ENCODE results near the gene GCHFR. TPM values are rescaled to one million over a fixed set of nuclear protein-coding genes. Genes with fewer than 3 reads are reported as not detected.

Gene GCHFR
- polyA plus RNA-seq, 1 of the 3 experiments (the other 2 are of a cell fraction): 0.67 TPM

- TF ChIP-seq USF1 (IDR thresholded peaks at IDR 0.05; ENCODE audit: borderline replicate concordance, low read depth): no peak
These were observed 2.4 kb downstream of the GCHFR start (continued) for GRCh38 chr15:40766194-40766815.

DNA sequence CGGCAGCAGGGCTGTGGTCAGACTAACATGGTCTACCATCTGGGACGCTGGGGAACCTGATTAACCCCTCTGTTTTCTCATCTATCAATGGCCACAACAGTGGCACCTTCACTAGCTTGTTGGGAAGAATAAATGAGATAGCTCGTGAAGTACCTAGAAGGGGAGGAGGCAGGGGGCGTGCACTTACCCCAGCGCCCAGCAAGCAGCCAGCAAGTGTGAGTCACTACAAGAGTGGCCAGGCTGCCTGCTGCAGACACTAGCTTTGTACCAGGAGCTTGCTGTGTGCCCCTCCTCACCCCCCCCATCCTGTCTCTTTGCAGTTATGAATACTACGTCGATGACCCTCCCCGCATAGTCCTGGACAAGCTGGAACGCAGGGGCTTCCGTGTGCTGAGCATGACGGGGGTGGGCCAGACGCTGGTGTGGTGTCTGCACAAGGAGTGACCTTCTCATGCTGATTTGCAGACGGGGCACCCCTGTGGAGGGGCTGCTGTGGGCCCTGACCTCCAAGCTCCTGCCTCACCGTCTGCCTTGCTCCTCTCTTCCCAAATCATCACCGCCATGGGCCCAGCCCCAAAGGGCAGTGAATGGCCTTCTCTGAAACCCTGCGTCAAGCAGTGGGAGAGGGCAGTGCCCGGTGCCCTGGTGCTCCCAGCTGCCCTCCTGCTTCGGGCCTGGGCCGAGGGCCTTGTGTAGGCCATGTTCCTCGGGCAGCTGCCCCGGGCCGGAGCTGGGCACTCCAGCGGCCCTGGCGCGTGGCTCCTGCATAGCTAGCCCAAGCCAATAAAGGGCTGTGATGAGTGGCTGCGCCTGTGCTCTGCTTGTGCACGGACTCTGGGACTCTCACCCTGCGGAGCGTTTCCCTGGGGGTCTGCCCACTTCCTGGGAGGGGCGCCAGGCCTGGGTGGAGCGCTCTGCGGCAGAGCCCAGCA is 3.3 kb downstream of the GCHFR start:
- H3K79me2 ChIP-seq (ENCODE audit: insufficient read depth): no peaks in the 10 kb centered on the region
- no peak overlapping the region for H3K4me3 ChIP-seq (ENCODE audit: low read depth in 2 of 2, low read length in 1 of 2)
- 75% methylated on average over 22 of the region's 32 CpGs for WGBS (ENCODE audit: low lambda C conversion rate)
- TF ChIP-seq FOSL2 (IDR thresholded peaks at IDR 0.05; ENCODE audit: borderline replicate concordance, low read depth): peak; percentile 63; the same call in 1 of the 2 replicates
- TF ChIP-seq RXRA (IDR thresholded peaks at IDR 0.05; ENCODE audit: borderline replicate concordance, low read depth): no peak
- H4K20me1 ChIP-seq (ENCODE audit: insufficient read depth): no peaks in the 10 kb centered on the region
- no peak overlapping the region for H2AFZ ChIP-seq (ENCODE audit: low read depth)
- H3K4me2 ChIP-seq: peak overlapping the region; percentile 42; the same call in 1 of the 2 replicates
- no peak overlapping the region for H3K9ac ChIP-seq
- peak; percentile 33 for DNase-seq
- peak overlapping the region in 1 of 2 experiments; percentile 73; a peak in 2 of 4 replicates for H3K27ac ChIP-seq (ENCODE audit: low read depth in 2 of 2, low read length in 1 of 2)
- ChIA-PET POLR2A (interaction anchor here (1.6 kb wide), 1 partner anchor 10 kb away, joined by 3 read pairs; no protein-coding TSS in a partner anchor), CTCF (interaction anchor here (1.3 to 31.8 kb wide), 5 partner anchors 16 to 90 kb away, joined by 3 to 555 read pairs (median 4); partner anchors contain the start of gene RMDN3)
- peaks cover 0 to 4% of the 10 kb centered on the region in 2 experiments for H3K36me3 ChIP-seq (replicated peaks in 1 of 2; ENCODE audit: control insufficient read depth in 1 of 2, insufficient read depth in 2 of 2, low read length in 1 of 2)
- peaks cover 42 to 79% of the 10 kb centered on the region in 2 experiments; a peak in 3 of 4 replicates for H3K4me1 ChIP-seq (ENCODE audit: control insufficient read depth in 1 of 2, insufficient read depth in 2 of 2, low read depth in 1 of 2, low read length in 1 of 2)
- H3K9me3 ChIP-seq: no peaks in the 10 kb centered on the region
- peaks cover 12% of the 10 kb centered on the region for H3F3A ChIP-seq (replicated peaks; ENCODE audit: insufficient read depth)
- H3K27me3 ChIP-seq (ENCODE audit: insufficient read depth): no peaks in the 10 kb centered on the region
- no peaks in the 10 kb centered on the region for H3K9me2 ChIP-seq

DNA sequence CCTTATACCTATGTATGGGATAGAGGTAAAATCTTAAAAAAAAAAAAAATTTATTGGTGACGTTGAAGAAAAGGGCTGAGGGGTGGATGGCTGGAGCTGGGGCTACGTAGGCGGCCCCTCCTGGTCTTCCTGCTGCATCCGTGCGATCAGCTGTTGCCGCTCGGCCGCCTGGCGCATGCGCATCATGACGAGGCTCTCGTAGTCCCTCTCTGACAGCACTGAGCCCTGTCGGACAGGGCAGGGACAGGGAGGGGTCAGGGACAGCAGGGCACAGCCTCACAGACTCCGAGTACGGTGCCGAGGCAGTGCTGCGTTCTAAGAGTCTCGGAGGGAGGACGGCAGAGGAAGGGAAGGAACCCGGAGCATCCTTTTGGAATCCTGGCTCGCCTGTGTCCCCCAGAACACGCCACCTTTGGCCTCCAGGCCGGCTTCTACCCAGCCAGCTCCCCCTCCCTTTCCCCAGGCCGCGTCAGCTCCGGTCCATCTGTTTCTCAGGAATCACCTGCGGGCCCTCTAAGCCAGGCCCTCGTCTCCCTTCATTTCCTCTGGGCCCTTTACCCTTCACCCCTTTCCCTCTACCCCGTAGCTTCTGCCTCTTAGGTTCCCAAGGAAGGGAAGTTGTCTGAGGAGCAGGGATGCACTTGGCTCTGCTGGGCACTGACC is 4.1 kb downstream of the GCHFR start:
- TF ChIP-seq CHD2 (IDR thresholded peaks at IDR 0.05; ENCODE audit: low read length, partially characterized antibody) (no peak), TEAD4 (IDR thresholded peaks at IDR 0.05; ENCODE audit: borderline replicate concordance, insufficient read depth) (no peak), RCOR1 (IDR thresholded peaks at IDR 0.05; ENCODE audit: low read length) (no peak), NFIC (IDR thresholded peaks at IDR 0.05; ENCODE audit: borderline replicate concordance) (no peak), FOSL2 (IDR thresholded peaks at IDR 0.05; ENCODE audit: borderline replicate concordance, low read depth) (no peak), EP300 (IDR thresholded peaks at IDR 0.05; ENCODE audit: borderline replicate concordance in 1 of 2, low read depth in 1 of 2, low read length in 1 of 2) (no peak), TAF1 (IDR thresholded peaks at IDR 0.05; ENCODE audit: borderline replicate concordance, low read depth, low read length) (no peak), NRF1 (IDR thresholded peaks at IDR 0.05; ENCODE audit: low read depth, low read length) (no peak), JUND (IDR thresholded peaks at IDR 0.05) (no peak), ELF1 (IDR thresholded peaks at IDR 0.05) (no peak), RXRA (IDR thresholded peaks at IDR 0.05; ENCODE audit: borderline replicate concordance, low read depth) (no peak), SMC3 (IDR thresholded peaks at IDR 0.05; ENCODE audit: low read depth, low read length) (no peak), YY1 (IDR thresholded peaks at IDR 0.05; ENCODE audit: low read depth) (no peak)
- TF ChIP-seq, protein P1, sequence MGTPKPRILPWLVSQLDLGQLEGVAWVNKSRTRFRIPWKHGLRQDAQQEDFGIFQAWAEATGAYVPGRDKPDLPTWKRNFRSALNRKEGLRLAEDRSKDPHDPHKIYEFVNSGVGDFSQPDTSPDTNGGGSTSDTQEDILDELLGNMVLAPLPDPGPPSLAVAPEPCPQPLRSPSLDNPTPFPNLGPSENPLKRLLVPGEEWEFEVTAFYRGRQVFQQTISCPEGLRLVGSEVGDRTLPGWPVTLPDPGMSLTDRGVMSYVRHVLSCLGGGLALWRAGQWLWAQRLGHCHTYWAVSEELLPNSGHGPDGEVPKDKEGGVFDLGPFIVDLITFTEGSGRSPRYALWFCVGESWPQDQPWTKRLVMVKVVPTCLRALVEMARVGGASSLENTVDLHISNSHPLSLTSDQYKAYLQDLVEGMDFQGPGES (IDR thresholded peaks at IDR 0.05; ENCODE audit: low read depth, low read length): no peak
- TF ChIP-seq, protein P2, sequence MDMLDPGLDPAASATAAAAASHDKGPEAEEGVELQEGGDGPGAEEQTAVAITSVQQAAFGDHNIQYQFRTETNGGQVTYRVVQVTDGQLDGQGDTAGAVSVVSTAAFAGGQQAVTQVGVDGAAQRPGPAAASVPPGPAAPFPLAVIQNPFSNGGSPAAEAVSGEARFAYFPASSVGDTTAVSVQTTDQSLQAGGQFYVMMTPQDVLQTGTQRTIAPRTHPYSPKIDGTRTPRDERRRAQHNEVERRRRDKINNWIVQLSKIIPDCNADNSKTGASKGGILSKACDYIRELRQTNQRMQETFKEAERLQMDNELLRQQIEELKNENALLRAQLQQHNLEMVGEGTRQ (IDR thresholded peaks at IDR 0.05; ENCODE audit: borderline replicate concordance, low read depth, low read length): no peak
- no peak overlapping the region; a peak in 2 of 4 replicates for H3K27ac ChIP-seq (ENCODE audit: low read depth in 2 of 2, low read length in 1 of 2)
- no peak overlapping the region for H3K9ac ChIP-seq
- H4K20me1 ChIP-seq (ENCODE audit: insufficient read depth): no peaks in the 10 kb centered on the region
- H3K9me2 ChIP-seq: no peaks in the 10 kb centered on the region
- ChIA-PET POLR2A (interaction anchor here (0.6 to 1.6 kb wide), 2 partner anchors 11 to 47 kb away, joined by 3 read pairs; no protein-coding TSS in a partner anchor), CTCF (interaction anchor here (0.6 to 31.8 kb wide), 4 partner anchors 15 to 91 kb away, joined by 3 to 555 read pairs (median 60); partner anchors contain the start of gene RMDN3)
- no peak overlapping the region for H3K4me2 ChIP-seq
- no peak for DNase-seq
- H3K4me3 ChIP-seq (ENCODE audit: low read depth in 2 of 2, low read length in 1 of 2): no peak overlapping the region
- H2AFZ ChIP-seq (ENCODE audit: low read depth): no peak overlapping the region
- 94% methylated on average over 28 of the region's 29 CpGs for WGBS (ENCODE audit: low lambda C conversion rate)
- H3K27me3 ChIP-seq (ENCODE audit: insufficient read depth): no peaks in the 10 kb centered on the region
- no peaks in the 10 kb centered on the region for H3K79me2 ChIP-seq (ENCODE audit: insufficient read depth)
- no peaks in the 10 kb centered on the region for H3K9me3 ChIP-seq
- H3K4me1 ChIP-seq (ENCODE audit: control insufficient read depth in 1 of 2, insufficient read depth in 2 of 2, low read depth in 1 of 2, low read length in 1 of 2): peaks cover 41 to 81% of the 10 kb centered on the region in 2 experiments; a peak in 3 of 4 replicates
- H3F3A ChIP-seq (replicated peaks; ENCODE audit: insufficient read depth): peaks cover 12% of the 10 kb centered on the region
- peaks cover 0 to 11% of the 10 kb centered on the region in 2 experiments for H3K36me3 ChIP-seq (replicated peaks in 1 of 2; ENCODE audit: control insufficient read depth in 1 of 2, insufficient read depth in 2 of 2, low read length in 1 of 2)

All from SK-N-SH (cell line).